Gastrocnemius medialis (tissue), 4 donors: ENCODE data around the gene FASTK. TPM values are rescaled to one million over a fixed set of nuclear protein-coding genes. Genes with fewer than 3 reads are reported as not detected.
A peak's percentile ranks its signal among the peaks of the same experiment; 100 is the strongest.

ENCODE experiments used
- ATAC-seq, 2 donors: fragments of 150-250 bp; one replicate each; pipeline ENCODE4 v1.9.1; 2016
- DNase-seq, 2 donors: peaks; one replicate each; pipeline ENCODE4 v3.0.0-alpha.2; 2019
- H3K27ac ChIP-seq, 4 donors: fragments of 200-600 bp; sonication (generic); 1 replicate in 1 of 4; 2 replicates in 3 of 4; pipeline ENCODE4 v1.5.1; 2016 to 2018; ENCODE audit warnings: mild to moderate bottlenecking in 2 of 4, moderate library complexity in 1 of 4
- H3K27me3 ChIP-seq, 3 donors: fragments of 200-600 bp; sonication (generic) in 2 of 3; 1 replicate in 1 of 3; 2 replicates in 2 of 3; pipeline versions ENCODE4 v1.5.1 to v1.6.0; 2016 to 2019; ENCODE audit warnings: mild to moderate bottlenecking in 1 of 3, moderate library complexity in 1 of 3
- H3K36me3 ChIP-seq, 2 donors: fragments of 200-600 bp; sonication (generic) in 1 of 2; one replicate each; pipeline ENCODE4 v1.5.1; 2017 to 2018
- H3K4me1 ChIP-seq, 2 donors: fragments of 200-600 bp; sonication (generic) in 1 of 2; one replicate each; pipeline ENCODE4 v1.5.1; 2016 to 2017; ENCODE audit warnings: mild to moderate bottlenecking in 2 of 2
- H3K4me3 ChIP-seq, 4 donors: fragments of 200-600 bp; sonication (generic) in 3 of 4; 1 replicate in 1 of 4; 2 replicates in 3 of 4; pipeline ENCODE4 v1.5.1; 2016 to 2019; ENCODE audit warnings: mild to moderate bottlenecking in 2 of 4
- H3K9me3 ChIP-seq, 3 donors: fragments of 200-600 bp; sonication (generic) in 2 of 3; 1 replicate in 1 of 3; 2 replicates in 2 of 3; pipeline ENCODE4 v1.5.1; 2016 to 2019
- CTCF ChIP-seq, 5 experiments: fragments of 450-650 bp in 3 of 5; fragments of 200-600 bp in 2 of 5; sonication (generic) in 2 of 5; IDR thresholded peaks in 4 of 5; conservative IDR thresholded peaks in 1 of 5; 1 replicate in 4 of 5; 2 replicates in 1 of 5; pipeline ENCODE4 v1.5.1; 2016 to 2019; ENCODE audit warnings: antibody characterized with exemption in 5 of 5, mild to moderate bottlenecking in 3 of 5, moderate library complexity in 3 of 5
- POLR2A ChIP-seq, 2 donors: fragments of 450-650 bp; IDR thresholded peaks; one replicate each; pipeline ENCODE4 v1.6.1; 2017; ENCODE audit warnings: antibody characterized with exemption in 2 of 2, mild to moderate bottlenecking in 2 of 2, moderate library complexity in 2 of 2
- in situ Hi-C, 4 donors: fragments of 200-750 bp; cut with MboI; loops; one replicate each; pipeline versions ENCODE4 v1.15.0 to v1.8.0; 2017; ENCODE audit warnings: low sequenced_read_pairs in 4 of 4
- intact Hi-C: fragments of 100-400 bp; cut with DNase I; formaldehyde crosslinking; loops from one replicate; pipeline ENCODE4 v1.15.1; 2023; ENCODE audit warnings: low total_unique reads
- total RNA-seq, 4 donors: library from RNA; depleted of rRNA; stranded (reverse); fragments of >200 nt; gene quantifications; one replicate each; pipeline versions ENCODE4 v1.1.0 to v1.2.3, GENCODE V29; 2016

The FASTK gene
- total RNA-seq, 4 donors from 2014 or later = 108 to 181 (median 141) TPM

GRCh38 chr7:151083824-151084160 is 3.2 kb upstream of the FASTK start:
- H3K27me3 ChIP-seq = no peaks in the 10 kb centered on the region
- peaks cover 41 to 54% of the 10 kb centered on the region in 2 donors for H3K4me1 ChIP-seq
- H3K36me3 ChIP-seq = no peaks in the 10 kb centered on the region
- DNase-seq (no peak), ATAC-seq (no peak)
- H3K27ac ChIP-seq = peak overlapping the region; percentile 90 to 99 (median 94)
- H3K4me3 ChIP-seq = peak overlapping the region; percentile 70 to 99 (median 92)
- intact Hi-C loops = loop anchor here (5.0 to 10.0 kb wide), 4 partner anchors 104 to 1381 kb away; partner anchors contain the start of genes ASB10 and SMARCD3
- no peak for TF ChIP-seq CTCF (IDR thresholded peaks at IDR 0.05 in 4 of 5, conservative IDR thresholded peaks at IDR 0.05 in 1 of 5)
- TF ChIP-seq POLR2A (IDR thresholded peaks at IDR 0.05) = no peak
- no peaks in the 10 kb centered on the region for H3K9me3 ChIP-seq
- in situ Hi-C loops = no loop called here

GRCh38 chr7:151083071-151083823 is 2.6 kb upstream of the FASTK start, which contains the start of gene TMUB1:
Gene TMUB1 (minus strand): TSS chr7:151083493. CDS start chr7:151082563, 930 bp downstream.
- Histone ChIP-seq H3K9me3 (no peaks in the 10 kb centered on the region), H3K36me3 (no peaks in the 10 kb centered on the region), H3K27ac (peak within 1 kb of the TSS; percentile 90 to 99 (median 94)), H3K27me3 (no peaks in the 10 kb centered on the region), H3K4me1 (peaks cover 41 to 54% of the 10 kb centered on the region in 2 donors), H3K4me3 (peak within 1 kb of the TSS; percentile 70 to 99 (median 92))
- ATAC-seq (peak; percentile 27 to 36), DNase-seq (peak; percentile 66 to 71)
- in situ Hi-C loops = no loop called here
- TF ChIP-seq POLR2A (IDR thresholded peaks at IDR 0.05) (peak; percentile 75 to 84), CTCF (IDR thresholded peaks at IDR 0.05 in 4 of 5, conservative IDR thresholded peaks at IDR 0.05 in 1 of 5) (no peak)
- intact Hi-C loops = loop anchor here (5.0 to 10.0 kb wide), 4 partner anchors 104 to 1382 kb away; partner anchors contain the start of genes ASB10 and SMARCD3

GRCh38 chr7:151082141-151083070 is 1.8 kb upstream of the FASTK start:
- peak overlapping the region; percentile 96 to 99 (median 98) for H3K4me3 ChIP-seq
- ATAC-seq (no peak), DNase-seq (no peak)
- H3K27me3 ChIP-seq = no peaks in the 10 kb centered on the region
- TF ChIP-seq POLR2A (IDR thresholded peaks at IDR 0.05) = no peak
- no peak for TF ChIP-seq CTCF (IDR thresholded peaks at IDR 0.05 in 4 of 5, conservative IDR thresholded peaks at IDR 0.05 in 1 of 5)
- peak overlapping the region; percentile 90 to 99 (median 94) for H3K27ac ChIP-seq
- in situ Hi-C loops (no loop called here), intact Hi-C loops (loop anchor here (5.0 to 10.0 kb wide), 4 partner anchors 105 to 1382 kb away; partner anchors contain the start of genes ASB10 and SMARCD3)
- H3K9me3 ChIP-seq = no peaks in the 10 kb centered on the region
- peaks cover 34 to 50% of the 10 kb centered on the region in 2 donors for H3K4me1 ChIP-seq
- no peaks in the 10 kb centered on the region for H3K36me3 ChIP-seq

- intact Hi-C loops = loop anchor here (5.0 to 10.0 kb wide), 4 partner anchors 106 to 1383 kb away; partner anchors contain the start of genes ASB10 and SMARCD3
- peaks cover 34 to 50% of the 10 kb centered on the region in 2 donors for H3K4me1 ChIP-seq
- DNase-seq = no peak
- no peaks in the 10 kb centered on the region for H3K27me3 ChIP-seq
- peak overlapping the region; percentile 90 to 99 (median 94) for H3K27ac ChIP-seq
- no peak for ATAC-seq
- peak overlapping the region; percentile 96 to 99 (median 98) for H3K4me3 ChIP-seq
- no peaks in the 10 kb centered on the region for H3K36me3 ChIP-seq
- no peaks in the 10 kb centered on the region for H3K9me3 ChIP-seq
- peak in 1 of 2 donors; percentile 1 for TF ChIP-seq POLR2A (IDR thresholded peaks at IDR 0.05)
- TF ChIP-seq CTCF (IDR thresholded peaks at IDR 0.05 in 4 of 5, conservative IDR thresholded peaks at IDR 0.05 in 1 of 5) = no peak
- in situ Hi-C loops = no loop called here
Observed at GRCh38 chr7:151081170-151082101, 827 bp upstream of the FASTK start.
